Measurements from ENCODE around the gene RAPGEF4. TPM values are rescaled to one million over a fixed set of nuclear protein-coding genes. Genes with fewer than 3 reads are reported as not detected.

RAPGEF4 gene
- total and polyA plus RNA-seq, 2 of the 13 experiments (the other 11 are each of a cell fraction or from before 2014, with no cell fraction given): 0.78 to 0.91 TPM

DNA sequence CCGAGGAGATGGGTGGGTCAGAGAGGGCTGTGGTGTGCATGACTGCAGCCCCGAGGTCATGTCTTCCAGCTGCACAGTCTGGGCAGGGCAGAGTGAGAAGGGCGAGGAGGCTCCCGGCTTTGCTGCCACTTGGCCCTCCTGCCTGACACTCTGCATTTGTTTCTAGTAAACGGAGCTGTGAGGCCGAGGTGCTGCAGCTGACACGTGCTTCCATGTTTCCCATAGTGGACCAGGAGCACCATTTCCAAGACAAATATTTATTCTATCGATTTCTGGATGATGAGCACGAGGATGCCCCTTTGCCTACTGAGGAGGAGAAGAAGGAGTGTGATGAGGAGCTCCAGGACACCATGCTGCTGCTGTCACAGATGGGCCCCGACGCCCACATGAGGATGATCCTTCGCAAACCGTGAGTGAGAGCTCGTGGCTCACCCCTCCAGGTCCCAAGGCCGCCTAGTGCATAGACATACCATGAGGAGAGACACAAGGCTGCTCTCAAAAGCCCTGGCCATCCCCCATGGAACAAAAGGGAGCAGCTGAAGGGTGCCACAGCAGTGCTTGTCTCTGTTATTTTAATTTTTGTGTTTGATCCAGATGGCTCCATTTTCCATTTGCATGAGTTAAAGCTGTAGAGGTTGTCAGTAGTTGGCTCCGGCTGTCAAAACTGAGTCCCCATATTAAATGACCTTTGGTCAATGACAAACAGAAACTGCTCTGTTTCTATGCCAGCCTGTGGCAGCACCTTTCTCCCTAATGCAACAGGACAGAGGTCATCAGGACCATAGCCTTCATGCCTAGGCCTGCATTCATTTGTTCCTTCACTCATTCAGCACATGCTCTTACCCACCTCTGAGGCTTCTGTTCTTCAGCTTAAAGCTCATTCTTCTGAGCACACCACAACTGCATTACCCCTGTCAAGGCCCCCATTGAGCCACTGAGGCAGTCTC lies 231.7 kb downstream of the RAPGEF4 start (continued):
- no peak for TF ChIP-seq MAFK (conservative IDR thresholded peaks at IDR 0.05 in 1 of 2, IDR thresholded peaks at IDR 0.05 in 1 of 2; ENCODE audit: low read length in 2 of 2)
- TF ChIP-seq, protein P1, sequence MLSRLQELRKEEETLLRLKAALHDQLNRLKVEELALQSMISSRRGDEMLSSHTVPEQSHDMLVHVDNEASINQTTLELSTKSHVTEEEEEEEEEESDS (CRISPR knock-in tag; IDR thresholded peaks at IDR 0.05; ENCODE audit: borderline replicate concordance): no peak
- TF ChIP-seq PITX1 (CRISPR knock-in tag; IDR thresholded peaks at IDR 0.05): peak; percentile 81; the same call in 1 of the 2 replicates
- peak; percentile 50; the same call in 1 of the 2 replicates for TF ChIP-seq MED1 (CRISPR knock-in tag; IDR thresholded peaks at IDR 0.05)
- no peak for TF ChIP-seq ZKSCAN1 (IDR thresholded peaks at IDR 0.05; ENCODE audit: low read length)
- TF ChIP-seq, protein P2, sequence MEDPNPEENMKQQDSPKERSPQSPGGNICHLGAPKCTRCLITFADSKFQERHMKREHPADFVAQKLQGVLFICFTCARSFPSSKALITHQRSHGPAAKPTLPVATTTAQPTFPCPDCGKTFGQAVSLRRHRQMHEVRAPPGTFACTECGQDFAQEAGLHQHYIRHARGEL (CRISPR knock-in tag; IDR thresholded peaks at IDR 0.05): no peak
- TF ChIP-seq, protein P3, sequence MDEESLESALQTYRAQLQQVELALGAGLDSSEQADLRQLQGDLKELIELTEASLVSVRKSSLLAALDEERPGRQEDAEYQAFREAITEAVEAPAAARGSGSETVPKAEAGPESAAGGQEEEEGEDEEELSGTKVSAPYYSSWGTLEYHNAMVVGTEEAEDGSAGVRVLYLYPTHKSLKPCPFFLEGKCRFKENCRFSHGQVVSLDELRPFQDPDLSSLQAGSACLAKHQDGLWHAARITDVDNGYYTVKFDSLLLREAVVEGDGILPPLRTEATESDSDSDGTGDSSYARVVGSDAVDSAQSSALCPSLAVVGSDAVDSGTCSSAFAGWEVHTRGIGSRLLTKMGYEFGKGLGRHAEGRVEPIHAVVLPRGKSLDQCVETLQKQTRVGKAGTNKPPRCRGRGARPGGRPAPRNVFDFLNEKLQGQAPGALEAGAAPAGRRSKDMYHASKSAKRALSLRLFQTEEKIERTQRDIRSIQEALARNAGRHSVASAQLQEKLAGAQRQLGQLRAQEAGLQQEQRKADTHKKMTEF (CRISPR knock-in tag; IDR thresholded peaks at IDR 0.05): no peak
- TF ChIP-seq STAG1 (CRISPR knock-in tag; IDR thresholded peaks at IDR 0.05): no peak
- TF ChIP-seq ZNF230 (CRISPR knock-in tag; IDR thresholded peaks at IDR 0.05): no peak
- no peak for TF ChIP-seq HNRNPLL (IDR thresholded peaks at IDR 0.05; ENCODE audit: low read depth, low read length, poor library complexity, severe bottlenecking)
- TF ChIP-seq ZNF792 (CRISPR knock-in tag; IDR thresholded peaks at IDR 0.05): no peak
- TF ChIP-seq ZNF777 (CRISPR knock-in tag; IDR thresholded peaks at IDR 0.05): 0 out of 2 replicates have a peak, but pooled peaks have one; percentile 46
- TF ChIP-seq, protein P4, sequence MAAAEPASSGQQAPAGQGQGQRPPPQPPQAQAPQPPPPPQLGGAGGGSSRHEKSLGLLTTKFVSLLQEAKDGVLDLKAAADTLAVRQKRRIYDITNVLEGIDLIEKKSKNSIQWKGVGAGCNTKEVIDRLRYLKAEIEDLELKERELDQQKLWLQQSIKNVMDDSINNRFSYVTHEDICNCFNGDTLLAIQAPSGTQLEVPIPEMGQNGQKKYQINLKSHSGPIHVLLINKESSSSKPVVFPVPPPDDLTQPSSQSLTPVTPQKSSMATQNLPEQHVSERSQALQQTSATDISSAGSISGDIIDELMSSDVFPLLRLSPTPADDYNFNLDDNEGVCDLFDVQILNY (CRISPR knock-in tag; conservative IDR thresholded peaks at IDR 0.05): no peak
- TF ChIP-seq, protein P5, sequence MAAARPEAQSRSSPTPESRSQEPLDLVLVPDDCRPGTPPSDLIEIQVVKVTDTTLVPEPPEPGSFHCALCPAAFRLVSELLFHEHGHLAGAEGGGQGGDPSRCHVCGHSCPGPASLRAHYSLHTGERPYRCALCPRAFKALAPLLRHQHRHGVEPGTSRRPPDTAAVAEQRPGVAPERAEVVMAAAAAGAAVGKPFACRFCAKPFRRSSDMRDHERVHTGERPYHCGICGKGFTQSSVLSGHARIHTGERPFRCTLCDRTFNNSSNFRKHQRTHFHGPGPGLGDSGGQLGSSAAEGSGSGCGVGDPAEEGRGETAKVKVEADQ (CRISPR knock-in tag; IDR thresholded peaks at IDR 0.05; ENCODE audit: borderline replicate concordance): no peak
- 0 out of 2 replicates have a peak, but pooled peaks have one; percentile 52 for TF ChIP-seq KDM1A (CRISPR knock-in tag; IDR thresholded peaks at IDR 0.05)
- no peak for TF ChIP-seq ZNF83 (CRISPR knock-in tag; IDR thresholded peaks at IDR 0.05; ENCODE audit: borderline replicate concordance)
- TF ChIP-seq DR1 (CRISPR knock-in tag; IDR thresholded peaks at IDR 0.05): no peak
- TF ChIP-seq, protein P6, sequence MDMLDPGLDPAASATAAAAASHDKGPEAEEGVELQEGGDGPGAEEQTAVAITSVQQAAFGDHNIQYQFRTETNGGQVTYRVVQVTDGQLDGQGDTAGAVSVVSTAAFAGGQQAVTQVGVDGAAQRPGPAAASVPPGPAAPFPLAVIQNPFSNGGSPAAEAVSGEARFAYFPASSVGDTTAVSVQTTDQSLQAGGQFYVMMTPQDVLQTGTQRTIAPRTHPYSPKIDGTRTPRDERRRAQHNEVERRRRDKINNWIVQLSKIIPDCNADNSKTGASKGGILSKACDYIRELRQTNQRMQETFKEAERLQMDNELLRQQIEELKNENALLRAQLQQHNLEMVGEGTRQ (IDR thresholded peaks at IDR 0.05; ENCODE audit: low read depth, low read length): 0 out of 2 replicates have a peak, but pooled peaks have one; percentile 2
- TF ChIP-seq, protein P6 (CRISPR knock-in tag; IDR thresholded peaks at IDR 0.05; ENCODE audit: borderline replicate concordance): no peak
- peak; percentile 27; the same call in 1 of the 2 replicates for TF ChIP-seq THAP11 (CRISPR knock-in tag; IDR thresholded peaks at IDR 0.05)
- no peak for TF ChIP-seq ZKSCAN8 (CRISPR knock-in tag; IDR thresholded peaks at IDR 0.05; ENCODE audit: borderline replicate concordance)
- no peak for TF ChIP-seq ZNF7 (CRISPR knock-in tag; IDR thresholded peaks at IDR 0.05)
- TF ChIP-seq ZMYM2 (CRISPR knock-in tag; IDR thresholded peaks at IDR 0.05): no peak
- no peak for TF ChIP-seq MAFF (IDR thresholded peaks at IDR 0.05; ENCODE audit: low read depth, low read length)
- TF ChIP-seq ZNF672 (CRISPR knock-in tag; IDR thresholded peaks at IDR 0.05): no peak

All from HepG2 (cell line).